Liver (tissue), 3 donors: ENCODE data around the gene ZBTB21.

Experiments
- GABPA ChIP-seq, 2 donors: IDR thresholded peaks in 1 of 2; conservative IDR thresholded peaks in 1 of 2; 2 replicates each; pipeline ENCODE4 v1.6.1; 2016; ENCODE audit warnings: antibody characterized with exemption in 2 of 2, mild to moderate bottlenecking in 1 of 2, moderate library complexity in 1 of 2
- HNF4G ChIP-seq: IDR thresholded peaks from 2 replicates; pipeline ENCODE4 v1.6.1; 2016; ENCODE audit warnings: antibody characterized with exemption
- NR2F2 ChIP-seq: IDR thresholded peaks from 2 replicates; pipeline ENCODE4 v1.6.1; 2016; ENCODE audit warnings: antibody characterized with exemption
- RAD21 ChIP-seq, 2 donors: IDR thresholded peaks; 2 replicates each; pipeline ENCODE4 v1.6.1; 2016; ENCODE audit warnings: antibody characterized with exemption in 2 of 2, mild to moderate bottlenecking in 2 of 2
- RXRA ChIP-seq, 2 donors: IDR thresholded peaks; 2 replicates each; pipeline ENCODE4 v1.6.1; 2017 to 2018; ENCODE audit warnings: antibody characterized with exemption in 2 of 2, mild to moderate bottlenecking in 1 of 2
- YY1 ChIP-seq: IDR thresholded peaks from 2 replicates; pipeline ENCODE4 v1.6.1; 2016; ENCODE audit warnings: antibody characterized with exemption, mild to moderate bottlenecking
- TF ChIP-seq, protein P1 (sequence below): fragments of 150-350 bp; IDR thresholded peaks from 2 replicates; pipeline ENCODE4 v1.5.1; 2017; ENCODE audit warnings: improper control_type of control experiment, low read depth, low read length; ENCODE audit not compliant: missing input control
- TF ChIP-seq, protein P2 (sequence below): IDR thresholded peaks from 2 replicates; pipeline ENCODE4 v1.6.1; 2016; ENCODE audit warnings: antibody characterized with exemption
- TF ChIP-seq, protein P3 (sequence below): IDR thresholded peaks from 2 replicates; pipeline ENCODE4 v1.6.1; 2016; ENCODE audit warnings: antibody characterized with exemption, mild to moderate bottlenecking
- donor health status: healthy.
- donor health status: healthy.

DNA sequence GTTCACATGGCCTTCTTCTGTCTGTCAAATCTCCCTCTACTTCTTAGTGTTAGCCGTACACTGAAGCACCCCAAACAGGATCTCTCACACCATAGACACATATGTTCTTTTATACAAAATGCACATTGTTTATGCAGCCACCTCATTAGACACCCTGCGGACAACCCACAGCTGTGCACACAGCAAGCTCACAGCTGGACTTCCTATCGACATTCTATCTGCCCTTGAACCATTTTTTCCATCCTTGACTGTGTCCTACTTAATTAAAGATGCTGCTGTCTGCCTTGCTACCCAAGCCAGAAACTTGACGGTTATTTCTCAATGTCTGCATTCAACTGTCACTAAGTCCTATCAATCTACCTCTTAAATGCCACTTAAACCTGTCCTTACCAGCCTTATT, 3.2 kb upstream of the ZBTB21 start:
- TF ChIP-seq, protein P1, sequence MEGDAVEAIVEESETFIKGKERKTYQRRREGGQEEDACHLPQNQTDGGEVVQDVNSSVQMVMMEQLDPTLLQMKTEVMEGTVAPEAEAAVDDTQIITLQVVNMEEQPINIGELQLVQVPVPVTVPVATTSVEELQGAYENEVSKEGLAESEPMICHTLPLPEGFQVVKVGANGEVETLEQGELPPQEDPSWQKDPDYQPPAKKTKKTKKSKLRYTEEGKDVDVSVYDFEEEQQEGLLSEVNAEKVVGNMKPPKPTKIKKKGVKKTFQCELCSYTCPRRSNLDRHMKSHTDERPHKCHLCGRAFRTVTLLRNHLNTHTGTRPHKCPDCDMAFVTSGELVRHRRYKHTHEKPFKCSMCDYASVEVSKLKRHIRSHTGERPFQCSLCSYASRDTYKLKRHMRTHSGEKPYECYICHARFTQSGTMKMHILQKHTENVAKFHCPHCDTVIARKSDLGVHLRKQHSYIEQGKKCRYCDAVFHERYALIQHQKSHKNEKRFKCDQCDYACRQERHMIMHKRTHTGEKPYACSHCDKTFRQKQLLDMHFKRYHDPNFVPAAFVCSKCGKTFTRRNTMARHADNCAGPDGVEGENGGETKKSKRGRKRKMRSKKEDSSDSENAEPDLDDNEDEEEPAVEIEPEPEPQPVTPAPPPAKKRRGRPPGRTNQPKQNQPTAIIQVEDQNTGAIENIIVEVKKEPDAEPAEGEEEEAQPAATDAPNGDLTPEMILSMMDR = no peak
- TF ChIP-seq RXRA (IDR thresholded peaks at IDR 0.05) (no peak), NR2F2 (no peak), GABPA (IDR thresholded peaks at IDR 0.05 in 1 of 2, conservative IDR thresholded peaks at IDR 0.05 in 1 of 2) (no peak), HNF4G (no peak), YY1 (no peak), RAD21 (IDR thresholded peaks at IDR 0.05) (no peak)
- TF ChIP-seq, protein P2, sequence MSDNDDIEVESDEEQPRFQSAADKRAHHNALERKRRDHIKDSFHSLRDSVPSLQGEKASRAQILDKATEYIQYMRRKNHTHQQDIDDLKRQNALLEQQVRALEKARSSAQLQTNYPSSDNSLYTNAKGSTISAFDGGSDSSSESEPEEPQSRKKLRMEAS = no peak
- TF ChIP-seq, protein P3, sequence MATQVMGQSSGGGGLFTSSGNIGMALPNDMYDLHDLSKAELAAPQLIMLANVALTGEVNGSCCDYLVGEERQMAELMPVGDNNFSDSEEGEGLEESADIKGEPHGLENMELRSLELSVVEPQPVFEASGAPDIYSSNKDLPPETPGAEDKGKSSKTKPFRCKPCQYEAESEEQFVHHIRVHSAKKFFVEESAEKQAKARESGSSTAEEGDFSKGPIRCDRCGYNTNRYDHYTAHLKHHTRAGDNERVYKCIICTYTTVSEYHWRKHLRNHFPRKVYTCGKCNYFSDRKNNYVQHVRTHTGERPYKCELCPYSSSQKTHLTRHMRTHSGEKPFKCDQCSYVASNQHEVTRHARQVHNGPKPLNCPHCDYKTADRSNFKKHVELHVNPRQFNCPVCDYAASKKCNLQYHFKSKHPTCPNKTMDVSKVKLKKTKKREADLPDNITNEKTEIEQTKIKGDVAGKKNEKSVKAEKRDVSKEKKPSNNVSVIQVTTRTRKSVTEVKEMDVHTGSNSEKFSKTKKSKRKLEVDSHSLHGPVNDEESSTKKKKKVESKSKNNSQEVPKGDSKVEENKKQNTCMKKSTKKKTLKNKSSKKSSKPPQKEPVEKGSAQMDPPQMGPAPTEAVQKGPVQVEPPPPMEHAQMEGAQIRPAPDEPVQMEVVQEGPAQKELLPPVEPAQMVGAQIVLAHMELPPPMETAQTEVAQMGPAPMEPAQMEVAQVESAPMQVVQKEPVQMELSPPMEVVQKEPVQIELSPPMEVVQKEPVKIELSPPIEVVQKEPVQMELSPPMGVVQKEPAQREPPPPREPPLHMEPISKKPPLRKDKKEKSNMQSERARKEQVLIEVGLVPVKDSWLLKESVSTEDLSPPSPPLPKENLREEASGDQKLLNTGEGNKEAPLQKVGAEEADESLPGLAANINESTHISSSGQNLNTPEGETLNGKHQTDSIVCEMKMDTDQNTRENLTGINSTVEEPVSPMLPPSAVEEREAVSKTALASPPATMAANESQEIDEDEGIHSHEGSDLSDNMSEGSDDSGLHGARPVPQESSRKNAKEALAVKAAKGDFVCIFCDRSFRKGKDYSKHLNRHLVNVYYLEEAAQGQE = no peak
